ENCODE data around the gene IMP4. TPM values are rescaled to one million over a fixed set of nuclear protein-coding genes. Genes with fewer than 3 reads are reported as not detected.

Gene IMP4
- total and polyA plus RNA-seq, 2 of the 13 experiments (the other 11 are each of a cell fraction or from before 2014, with no cell fraction given): 142 to 158 TPM

DNA sequence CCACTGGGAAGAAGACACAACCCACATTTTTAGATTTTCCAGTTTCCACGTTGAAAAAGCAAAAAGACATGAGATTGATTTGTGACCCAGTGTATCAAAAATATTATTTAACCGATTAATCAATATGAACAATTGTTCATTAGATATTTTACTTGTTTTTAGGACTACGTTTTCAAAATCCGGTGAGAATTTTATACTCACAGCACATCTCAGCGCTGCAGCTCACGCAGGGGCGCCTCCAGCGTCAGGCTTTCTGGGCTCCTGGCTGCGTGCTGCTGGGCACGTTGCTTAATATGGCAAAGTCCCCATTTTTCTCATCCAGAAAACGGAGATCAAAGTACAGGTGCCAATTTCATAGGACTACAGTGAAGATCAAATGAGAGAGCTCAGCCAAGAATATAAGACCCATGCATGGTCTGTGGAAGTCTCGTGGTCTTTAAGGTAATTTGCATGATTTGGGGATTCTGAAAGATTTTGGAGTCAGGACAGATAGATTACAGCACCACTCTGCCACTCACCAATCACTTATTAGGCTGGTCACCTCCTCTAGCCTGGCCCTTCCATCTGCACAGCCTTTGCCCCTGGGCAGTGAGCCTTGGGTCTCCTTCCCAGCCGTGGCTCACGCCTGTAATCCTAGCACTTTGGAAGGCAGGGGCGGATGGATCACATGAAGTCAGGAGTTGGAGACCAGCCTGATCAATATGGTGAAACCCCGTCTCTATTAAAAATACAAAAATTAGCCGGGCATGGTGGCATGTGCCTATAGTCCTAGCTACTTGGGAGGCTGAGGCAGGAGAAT, 49.4 kb downstream of the IMP4 start (continued):
- peak; percentile 43; the same call in 1 of the 2 replicates for TF ChIP-seq GMEB1 (CRISPR knock-in tag; IDR thresholded peaks at IDR 0.05; ENCODE audit: borderline replicate concordance)
- TF ChIP-seq IRF2 (CRISPR knock-in tag; IDR thresholded peaks at IDR 0.05): 0 out of 2 replicates have a peak, but pooled peaks have one; percentile 8
- no peak for TF ChIP-seq ZNF768 (CRISPR knock-in tag; IDR thresholded peaks at IDR 0.05)
- TF ChIP-seq ZNF512B (CRISPR knock-in tag; IDR thresholded peaks at IDR 0.05; ENCODE audit: borderline replicate concordance): 0 out of 2 replicates have a peak, but pooled peaks have one; percentile 14
- no peak for TF ChIP-seq FOXA3 (CRISPR knock-in tag; IDR thresholded peaks at IDR 0.05)
- TF ChIP-seq, protein P1, sequence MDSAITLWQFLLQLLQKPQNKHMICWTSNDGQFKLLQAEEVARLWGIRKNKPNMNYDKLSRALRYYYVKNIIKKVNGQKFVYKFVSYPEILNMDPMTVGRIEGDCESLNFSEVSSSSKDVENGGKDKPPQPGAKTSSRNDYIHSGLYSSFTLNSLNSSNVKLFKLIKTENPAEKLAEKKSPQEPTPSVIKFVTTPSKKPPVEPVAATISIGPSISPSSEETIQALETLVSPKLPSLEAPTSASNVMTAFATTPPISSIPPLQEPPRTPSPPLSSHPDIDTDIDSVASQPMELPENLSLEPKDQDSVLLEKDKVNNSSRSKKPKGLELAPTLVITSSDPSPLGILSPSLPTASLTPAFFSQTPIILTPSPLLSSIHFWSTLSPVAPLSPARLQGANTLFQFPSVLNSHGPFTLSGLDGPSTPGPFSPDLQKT (CRISPR knock-in tag; IDR thresholded peaks at IDR 0.05; ENCODE audit: borderline replicate concordance): no peak
- TF ChIP-seq POLR2AphosphoS5 (IDR thresholded peaks at IDR 0.05; ENCODE audit: low read depth, low read length): no peak
- no peak for TF ChIP-seq ZNF263 (CRISPR knock-in tag; IDR thresholded peaks at IDR 0.05)
- no peak for TF ChIP-seq HDAC1 (CRISPR knock-in tag; IDR thresholded peaks at IDR 0.05)
- no peak for TF ChIP-seq PAF1 (CRISPR knock-in tag; IDR thresholded peaks at IDR 0.05)
